Activated CD4-positive, CD25-positive, alpha-beta regulatory T cell (primary cell): ENCODE results near the gene SLCO3A1.
"Not testable (repeated sequence)": the region's sequence is repeated elsewhere in the genome, so short reads cannot be mapped to it uniquely, and the experiment has no call there.

Source experiments
- DNase-seq, 4 experiments: peaks; one replicate each; lab custom pipeline; 2025; lab: John Stamatoyannopoulos, UW

SLCO3A1 gene

GRCh38 chr15:92162657-92163056 is 309.1 kb downstream of the SLCO3A1 start:
- no peak for DNase-seq

GRCh38 chr15:92163641-92164040 is 310.1 kb downstream of the SLCO3A1 start:
- no peak for DNase-seq

- no peak for DNase-seq
Observed at GRCh38 chr15:92164327-92165000, 311.0 kb downstream of the SLCO3A1 start.

DNA sequence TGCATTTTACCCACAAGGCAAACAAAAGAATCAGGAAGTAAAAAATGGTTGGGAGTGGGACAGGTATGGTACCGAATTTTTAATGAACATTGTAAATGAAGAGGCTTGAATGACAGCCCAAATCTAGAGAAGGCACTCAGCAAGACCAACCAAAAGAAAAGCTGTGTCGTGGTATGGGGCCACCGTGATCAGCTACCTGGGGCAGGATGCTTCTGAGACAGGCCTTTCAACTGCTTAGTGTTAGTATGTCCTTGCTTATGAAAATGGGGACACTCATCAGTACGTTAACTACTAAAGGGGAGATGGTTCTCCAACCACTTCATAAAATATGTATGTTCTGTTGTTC is 311.5 kb downstream of the SLCO3A1 start:
- no peak for DNase-seq

DNA sequence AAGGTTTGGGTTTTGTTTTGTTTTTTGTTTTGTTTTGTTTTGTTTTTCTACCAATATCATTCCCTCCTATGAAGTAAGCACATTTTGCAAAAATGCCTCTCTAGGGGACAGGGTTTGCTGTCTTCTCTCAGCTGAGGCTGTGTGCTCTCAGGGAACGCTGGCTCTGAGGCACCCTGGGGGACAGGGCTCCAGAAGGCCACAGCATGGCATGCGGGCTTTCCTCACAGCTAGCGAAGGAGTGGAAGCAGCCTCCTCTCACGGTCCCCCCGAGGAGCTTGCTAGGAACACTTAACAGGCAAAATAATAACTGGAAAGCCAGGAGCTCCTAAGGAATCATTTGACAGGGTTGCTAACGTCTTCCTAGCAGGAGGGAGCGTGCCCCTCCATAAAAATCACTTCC is 312.5 kb downstream of the SLCO3A1 start:
- DNase-seq: no peak

DNA sequence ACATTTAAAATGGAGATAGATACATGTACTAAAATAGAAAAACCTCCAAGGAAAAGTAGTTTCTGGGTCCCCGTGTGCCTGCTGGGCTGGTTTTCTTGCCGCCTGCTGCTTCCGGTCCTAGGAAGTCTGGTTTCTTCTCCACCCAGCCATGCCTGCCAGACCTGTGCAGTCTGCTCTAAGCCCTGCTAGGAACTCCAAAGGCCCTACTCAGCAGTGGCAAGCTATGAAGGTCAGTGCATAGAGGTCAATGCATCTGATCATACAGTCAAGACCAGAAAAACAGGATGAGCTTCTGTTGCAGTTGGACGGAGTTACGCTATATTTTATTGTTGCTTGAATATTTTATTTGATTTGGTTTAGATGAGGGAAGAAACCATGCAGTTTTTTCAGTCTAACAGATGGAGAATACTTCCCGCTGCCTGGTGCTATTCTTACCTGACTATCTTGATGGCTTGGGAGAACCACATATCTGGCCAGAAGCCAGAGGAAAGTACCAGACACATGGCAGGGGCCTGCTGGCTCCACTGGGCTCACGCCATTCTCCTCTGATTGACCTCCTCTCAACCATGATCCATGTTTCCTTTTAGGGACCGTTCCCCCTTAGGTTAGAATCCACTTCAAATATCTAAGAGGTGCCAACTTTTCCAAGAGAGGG is 313.4 kb downstream of the SLCO3A1 start:
- no peak for DNase-seq

GRCh38 chr15:92167451-92167850 is 313.9 kb downstream of the SLCO3A1 start:
- no peak for DNase-seq

DNA sequence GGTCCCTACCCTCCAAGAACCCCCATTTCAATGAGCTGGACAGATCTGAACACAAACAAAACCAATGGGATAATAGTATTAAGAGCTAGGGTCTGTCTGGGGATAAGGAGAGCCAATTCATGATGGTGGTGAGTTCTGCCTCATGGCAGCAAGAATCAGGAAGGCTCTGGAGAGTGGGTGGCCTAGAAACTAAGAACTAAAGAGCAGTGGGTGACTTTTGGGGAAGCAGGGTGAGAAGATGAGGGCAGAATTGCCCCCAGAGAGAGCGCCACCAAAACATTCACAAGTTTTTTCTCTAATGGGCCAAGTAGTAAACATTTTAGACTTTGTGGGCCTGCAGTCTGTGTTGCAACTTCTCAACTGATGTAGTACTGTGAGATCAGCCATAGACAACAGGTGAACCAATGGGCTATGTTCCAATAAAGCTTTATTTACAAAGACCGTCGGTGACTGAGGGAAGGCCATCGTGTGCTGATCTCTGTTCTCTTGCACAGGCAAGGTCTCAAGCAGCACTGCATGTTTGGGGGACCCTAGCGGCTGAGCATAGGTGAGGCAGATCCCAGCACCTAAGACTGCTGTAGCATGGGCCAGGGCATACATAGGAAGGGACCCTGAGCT is 314.7 kb downstream of the SLCO3A1 start:
- no peak for DNase-seq

GRCh38 chr15:92170897-92171296 is 317.4 kb downstream of the SLCO3A1 start:
- DNase-seq: no peak

DNA sequence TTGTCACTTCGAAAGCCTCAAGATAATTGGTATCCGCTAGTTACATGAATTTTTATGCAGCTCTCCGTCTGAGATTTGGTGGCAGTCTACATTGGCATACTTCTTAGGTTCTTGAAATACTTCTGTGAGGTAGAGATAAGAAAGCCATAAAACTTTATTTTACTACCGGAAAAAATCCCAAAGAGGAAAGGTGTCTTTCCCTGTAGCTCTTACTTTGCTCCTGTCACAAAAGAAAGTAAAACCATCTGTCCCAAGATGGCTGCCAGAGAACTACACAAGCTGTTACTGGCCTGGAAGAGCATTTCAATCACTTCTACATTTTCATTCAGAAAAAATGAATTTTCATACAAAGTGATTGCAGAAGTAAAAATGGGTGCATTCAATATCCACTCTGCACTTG is 325.4 kb downstream of the SLCO3A1 start:
- no peak for DNase-seq

DNA sequence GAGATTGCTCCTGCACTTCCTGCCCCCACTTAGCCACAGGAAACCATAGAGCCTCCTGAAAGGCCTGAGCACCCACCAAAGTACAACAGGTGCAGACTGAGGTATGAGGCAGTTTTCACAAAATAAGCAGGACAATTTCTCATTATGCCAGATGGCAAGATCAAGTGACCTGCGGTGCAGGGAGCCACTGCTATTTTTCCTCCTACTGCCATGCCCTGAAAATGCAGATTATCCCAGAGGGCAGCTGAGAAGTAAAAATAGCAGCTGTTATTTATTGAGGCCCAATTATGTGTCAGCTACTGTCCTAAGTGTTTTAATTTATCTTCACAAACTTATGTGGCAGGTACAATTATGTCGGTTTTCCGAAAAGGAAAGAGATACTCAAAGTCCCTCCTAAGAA is 330.6 kb downstream of the SLCO3A1 start:
- no peak for DNase-seq

DNA sequence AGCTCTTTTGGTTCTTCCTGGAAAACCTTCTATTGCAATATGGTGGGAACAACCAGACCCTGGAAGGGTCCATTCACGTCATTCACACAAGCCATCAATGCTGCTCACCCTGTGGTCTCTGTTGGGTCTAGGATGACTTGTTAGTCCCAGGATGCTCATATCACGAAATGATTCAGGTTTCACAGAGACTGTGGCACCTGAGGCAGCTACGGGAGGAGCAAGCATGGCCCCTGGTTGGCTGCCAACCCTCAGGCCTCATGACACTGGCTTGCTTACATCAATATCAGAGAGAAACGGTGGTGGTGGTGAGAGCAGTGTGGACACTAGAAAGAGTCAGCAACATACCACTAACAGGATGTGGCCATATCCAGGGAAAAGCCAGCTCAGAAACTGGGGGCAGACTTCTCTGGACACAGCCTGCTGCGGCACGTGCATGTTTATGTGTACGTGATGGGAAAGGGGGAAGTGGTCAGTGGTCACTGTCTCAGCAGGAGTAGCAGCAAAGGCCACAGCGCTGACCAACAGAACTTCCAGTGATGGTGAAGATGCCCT is 331.2 kb downstream of the SLCO3A1 start:
- DNase-seq: no peak

DNA sequence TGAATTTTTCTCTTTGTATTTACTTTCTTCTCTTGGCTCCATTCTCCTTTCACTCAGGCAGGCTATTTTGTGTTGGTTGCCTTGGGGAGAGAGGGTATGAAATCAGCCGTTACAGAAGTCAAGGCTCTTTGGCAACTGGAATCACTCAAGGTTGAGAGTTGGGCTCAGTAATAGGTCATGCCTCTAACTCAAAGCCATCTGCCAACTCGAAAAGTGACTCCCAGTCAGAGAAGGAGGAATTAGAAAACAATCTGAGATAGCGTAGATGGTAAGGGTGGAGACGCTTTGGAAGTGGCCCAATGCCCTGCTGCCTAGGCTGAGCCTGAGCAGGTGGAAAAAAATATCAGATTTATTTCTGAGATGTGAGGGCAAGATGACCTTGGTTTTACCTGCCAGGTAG is 334.5 kb downstream of the SLCO3A1 start:
- DNase-seq: no peak

GRCh38 chr15:92189166-92189565 is 335.7 kb downstream of the SLCO3A1 start:
- DNase-seq: no peak

DNA sequence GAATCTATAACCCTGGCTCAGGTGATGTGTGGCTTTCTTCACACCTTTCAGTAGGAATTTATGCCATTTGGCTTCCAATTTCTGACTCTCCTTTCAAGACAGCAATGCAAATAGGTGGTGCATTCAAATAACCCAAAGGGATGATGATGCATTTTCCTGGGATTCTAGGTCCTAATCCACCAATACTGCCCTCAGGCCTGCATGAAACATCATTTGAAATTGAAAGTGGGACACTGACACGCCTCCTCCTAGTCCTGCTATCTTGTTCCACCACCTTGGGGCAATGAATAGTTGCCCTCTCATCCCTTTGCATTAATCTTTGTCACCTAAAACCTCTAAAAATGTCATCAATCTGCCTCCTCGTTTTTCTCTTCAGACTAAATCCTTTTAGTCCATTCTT is 341.7 kb downstream of the SLCO3A1 start:
- no peak for DNase-seq

GRCh38 chr15:92196342-92196741 is 342.8 kb downstream of the SLCO3A1 start:
- DNase-seq: no peak

DNA sequence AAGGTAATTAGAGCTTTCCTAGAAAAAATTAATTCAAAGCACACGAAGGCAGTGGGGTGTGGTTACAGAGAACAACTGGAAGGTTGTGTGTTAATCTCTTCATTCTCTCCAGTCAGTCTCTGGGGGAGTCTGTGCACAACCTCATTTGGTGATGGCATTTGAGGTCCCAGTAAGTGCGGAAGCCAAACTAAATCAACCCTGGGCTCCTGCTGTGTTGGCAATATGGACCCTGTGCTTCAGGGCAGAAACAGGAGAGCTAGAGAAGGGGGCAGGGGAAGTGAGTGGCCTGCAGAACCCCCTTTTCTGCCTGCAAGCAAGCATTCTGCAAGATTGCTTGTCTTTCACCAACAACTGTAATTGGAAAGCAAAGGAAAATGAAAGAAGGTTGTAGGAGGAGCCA is 344.2 kb downstream of the SLCO3A1 start:
- DNase-seq: no peak

DNA sequence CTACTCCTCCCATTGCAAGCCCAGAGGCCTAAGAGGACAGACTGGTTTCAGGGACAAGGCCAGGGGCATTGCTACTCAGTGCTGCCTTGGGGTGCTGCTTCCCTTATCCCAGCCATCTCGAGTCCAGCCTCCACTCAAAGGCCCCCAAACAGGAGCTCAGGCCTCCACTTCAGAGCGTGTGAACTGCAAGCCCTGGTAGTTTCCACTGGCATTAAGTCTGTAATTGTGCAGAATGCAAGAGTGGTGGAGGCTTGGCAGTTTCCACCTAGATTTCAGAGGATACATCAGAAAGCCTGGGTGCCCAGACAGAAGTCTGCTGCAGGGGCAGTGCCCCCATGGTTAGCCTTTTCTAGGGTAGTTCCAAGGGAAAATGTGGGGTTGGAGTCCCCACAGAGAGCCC is 347.4 kb downstream of the SLCO3A1 start:
- DNase-seq: no peak

- DNase-seq: no peak
Observed at GRCh38 chr15:92205255-92205739, 351.8 kb downstream of the SLCO3A1 start.

GRCh38 chr15:92207601-92208000 is 354.1 kb downstream of the SLCO3A1 start:
- DNase-seq: not testable (repeated sequence)
